Panc1 (cell line): ENCODE data around the gene SLC38A5. TPM values are rescaled to one million over a fixed set of nuclear protein-coding genes. Genes with fewer than 3 reads are reported as not detected.

Source experiments
- ATAC-seq: fragments of 200-7000 bp; cut with Tn5 transposase; 2 replicates; pipeline ENCODE4 v1.9.1; 2020; ENCODE audit warnings: mild to moderate bottlenecking, moderate library complexity
- BruUV-seq: library from RNA; stranded (reverse); fragments of 400-500 nt; replicated peaks from 2 replicates; lab custom pipeline; 2021; lab: Mats Ljungman, UMichigan
- CTCF ChIA-PET: fragments of 300-600 bp; sonication (Branson Sonifier 250); formaldehyde crosslinking; loops from one replicate; lab custom pipeline; 2022; ENCODE audit warnings: antibody characterized with exemption; lab: Charles Lee
- POLR2A ChIA-PET: fragments of 300-600 bp; sonication (Branson Sonifier 250); formaldehyde crosslinking; loops from one replicate; lab custom pipeline; 2022; ENCODE audit warnings: antibody characterized with exemption; lab: Charles Lee
- DNase-seq: peaks from one replicate; pipeline ENCODE4 v3.0.0-alpha.2; 2010; ENCODE audit warnings: low read depth, low spot score
- H3K27ac ChIP-seq: 2 replicates; pipeline ENCODE4 v1.5.1; 2011; ENCODE audit warnings: mild to moderate bottlenecking, low read length, inconsistent platforms
- H3K27me3 ChIP-seq: fragments of 200-500 bp; sonication (Bioruptor generic); 2 replicates; pipeline ENCODE4 v1.6.0; 2014; ENCODE audit warnings: low read length, inconsistent platforms; ENCODE audit not compliant: control insufficient read depth, insufficient read depth
- H3K36me3 ChIP-seq: fragments of 200-500 bp; sonication (Bioruptor generic); 2 replicates; pipeline ENCODE4 v1.5.1; 2014; ENCODE audit warnings: inconsistent platforms, mild to moderate bottlenecking, low read length, moderate library complexity; ENCODE audit not compliant: control insufficient read depth, insufficient read depth
- H3K4me1 ChIP-seq: 2 replicates; pipeline ENCODE4 v1.5.1; 2011; ENCODE audit warnings: inconsistent platforms, mild to moderate bottlenecking, low read length, moderate library complexity; ENCODE audit not compliant: control insufficient read depth, insufficient read depth
- H3K4me3 ChIP-seq, 2 experiments: 2 replicates each; pipeline ENCODE4 v1.5.1; 2011 to 2012; ENCODE audit warnings: low read depth in 2 of 2, low read length in 2 of 2, mild to moderate bottlenecking in 2 of 2, inconsistent platforms in 1 of 2, moderate library complexity in 1 of 2
- H3K9me3 ChIP-seq: fragments of 200-500 bp; sonication (Bioruptor generic); 2 replicates; pipeline ENCODE4 v1.5.1; 2014; ENCODE audit warnings: low read depth, mild to moderate bottlenecking, inconsistent platforms, low read length, moderate library complexity; ENCODE audit not compliant: control insufficient read depth, insufficient read depth
- POLR2AphosphoS5 ChIP-seq: IDR thresholded peaks from 2 replicates; pipeline ENCODE4 v1.6.1; 2012; ENCODE audit warnings: mild to moderate bottlenecking, low read depth, low read length, moderate library complexity
- SIN3A ChIP-seq: IDR thresholded peaks from 2 replicates; pipeline ENCODE4 v1.6.1; 2012; ENCODE audit warnings: low read depth, mild to moderate bottlenecking, low read length, moderate library complexity, borderline replicate concordance; ENCODE audit not compliant: insufficient read depth
- TCF7L2 ChIP-seq: IDR thresholded peaks from 2 replicates; pipeline ENCODE4 v1.6.1; 2011; ENCODE audit warnings: mild to moderate bottlenecking, low read depth, low read length, inconsistent platforms
- in situ Hi-C: cut with HindIII; loops from 2 replicates; pipeline ENCODE4 v1.10.0; 2016; ENCODE audit warnings: low sequenced_read_pairs, low pct_unique_long_range_greater_than_20kb
- intact Hi-C: fragments of 100-400 bp; cut with micrococcal nuclease; formaldehyde crosslinking; loops from one replicate; pipeline ENCODE4 v1.10.0; 2022; ENCODE audit not compliant: unreplicated experiment
- total RNA-seq: library from RNA; stranded (reverse); gene quantifications from one replicate; pipeline ENCODE4 v1.2.1, GENCODE V29; 2021; ENCODE audit not compliant: unreplicated experiment
- TF ChIP-seq, protein P1 (sequence below), 2 experiments: IDR thresholded peaks; 2 replicates each; pipeline ENCODE4 v1.6.1; 2011 to 2012; ENCODE audit warnings: low read depth in 2 of 2, control low read depth in 1 of 2, low read length in 1 of 2, mild to moderate bottlenecking in 1 of 2, moderate library complexity in 1 of 2; ENCODE audit not compliant: insufficient read depth in 1 of 2
- TF ChIP-seq, protein P2 (sequence below): fragments of 450-650 bp; IDR thresholded peaks from 2 replicates; pipeline ENCODE4 v1.5.1; 2017; ENCODE audit warnings: mild to moderate bottlenecking

Gene SLC38A5
- total RNA-seq, 1 experiment from 2014 or later, result 1.1 TPM

DNA sequence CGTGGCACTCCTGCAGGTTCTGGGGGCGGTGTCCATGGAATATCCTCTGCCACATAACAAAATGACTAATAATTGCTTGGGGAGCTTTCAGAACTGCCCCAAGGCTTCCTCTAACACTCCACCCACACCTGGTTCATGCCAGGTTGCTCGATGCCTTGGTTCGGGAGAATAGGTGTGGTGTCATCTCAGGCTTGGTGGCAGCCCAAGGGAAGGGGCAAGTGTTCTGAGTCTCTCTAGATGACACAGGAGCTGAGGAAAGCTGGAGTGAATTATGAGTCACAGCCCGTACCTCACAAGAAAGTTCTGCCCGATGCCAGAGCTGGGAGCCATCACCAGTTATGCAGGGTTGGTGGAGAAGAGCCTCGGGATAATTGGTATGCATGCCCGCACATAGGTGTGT, 20.6 kb upstream of the SLC38A5 start:
- H3K27ac ChIP-seq, result no peak overlapping the region
- H3K9me3 ChIP-seq, result no peaks in the 10 kb centered on the region
- TF ChIP-seq, protein P1, sequence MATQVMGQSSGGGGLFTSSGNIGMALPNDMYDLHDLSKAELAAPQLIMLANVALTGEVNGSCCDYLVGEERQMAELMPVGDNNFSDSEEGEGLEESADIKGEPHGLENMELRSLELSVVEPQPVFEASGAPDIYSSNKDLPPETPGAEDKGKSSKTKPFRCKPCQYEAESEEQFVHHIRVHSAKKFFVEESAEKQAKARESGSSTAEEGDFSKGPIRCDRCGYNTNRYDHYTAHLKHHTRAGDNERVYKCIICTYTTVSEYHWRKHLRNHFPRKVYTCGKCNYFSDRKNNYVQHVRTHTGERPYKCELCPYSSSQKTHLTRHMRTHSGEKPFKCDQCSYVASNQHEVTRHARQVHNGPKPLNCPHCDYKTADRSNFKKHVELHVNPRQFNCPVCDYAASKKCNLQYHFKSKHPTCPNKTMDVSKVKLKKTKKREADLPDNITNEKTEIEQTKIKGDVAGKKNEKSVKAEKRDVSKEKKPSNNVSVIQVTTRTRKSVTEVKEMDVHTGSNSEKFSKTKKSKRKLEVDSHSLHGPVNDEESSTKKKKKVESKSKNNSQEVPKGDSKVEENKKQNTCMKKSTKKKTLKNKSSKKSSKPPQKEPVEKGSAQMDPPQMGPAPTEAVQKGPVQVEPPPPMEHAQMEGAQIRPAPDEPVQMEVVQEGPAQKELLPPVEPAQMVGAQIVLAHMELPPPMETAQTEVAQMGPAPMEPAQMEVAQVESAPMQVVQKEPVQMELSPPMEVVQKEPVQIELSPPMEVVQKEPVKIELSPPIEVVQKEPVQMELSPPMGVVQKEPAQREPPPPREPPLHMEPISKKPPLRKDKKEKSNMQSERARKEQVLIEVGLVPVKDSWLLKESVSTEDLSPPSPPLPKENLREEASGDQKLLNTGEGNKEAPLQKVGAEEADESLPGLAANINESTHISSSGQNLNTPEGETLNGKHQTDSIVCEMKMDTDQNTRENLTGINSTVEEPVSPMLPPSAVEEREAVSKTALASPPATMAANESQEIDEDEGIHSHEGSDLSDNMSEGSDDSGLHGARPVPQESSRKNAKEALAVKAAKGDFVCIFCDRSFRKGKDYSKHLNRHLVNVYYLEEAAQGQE (IDR thresholded peaks at IDR 0.05; ENCODE audit: insufficient read depth in 1 of 2, low read depth in 2 of 2, low read length in 1 of 2), result no peak
- TF ChIP-seq, protein P2, sequence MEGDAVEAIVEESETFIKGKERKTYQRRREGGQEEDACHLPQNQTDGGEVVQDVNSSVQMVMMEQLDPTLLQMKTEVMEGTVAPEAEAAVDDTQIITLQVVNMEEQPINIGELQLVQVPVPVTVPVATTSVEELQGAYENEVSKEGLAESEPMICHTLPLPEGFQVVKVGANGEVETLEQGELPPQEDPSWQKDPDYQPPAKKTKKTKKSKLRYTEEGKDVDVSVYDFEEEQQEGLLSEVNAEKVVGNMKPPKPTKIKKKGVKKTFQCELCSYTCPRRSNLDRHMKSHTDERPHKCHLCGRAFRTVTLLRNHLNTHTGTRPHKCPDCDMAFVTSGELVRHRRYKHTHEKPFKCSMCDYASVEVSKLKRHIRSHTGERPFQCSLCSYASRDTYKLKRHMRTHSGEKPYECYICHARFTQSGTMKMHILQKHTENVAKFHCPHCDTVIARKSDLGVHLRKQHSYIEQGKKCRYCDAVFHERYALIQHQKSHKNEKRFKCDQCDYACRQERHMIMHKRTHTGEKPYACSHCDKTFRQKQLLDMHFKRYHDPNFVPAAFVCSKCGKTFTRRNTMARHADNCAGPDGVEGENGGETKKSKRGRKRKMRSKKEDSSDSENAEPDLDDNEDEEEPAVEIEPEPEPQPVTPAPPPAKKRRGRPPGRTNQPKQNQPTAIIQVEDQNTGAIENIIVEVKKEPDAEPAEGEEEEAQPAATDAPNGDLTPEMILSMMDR, result no peak
- TF ChIP-seq POLR2AphosphoS5, result no peak
- no peak for TF ChIP-seq TCF7L2
- no peak for TF ChIP-seq SIN3A
- H3K4me3 ChIP-seq, result no peak overlapping the region
- CTCF ChIA-PET, result no interaction called here
- no peak for ATAC-seq
- H3K4me1 ChIP-seq, result no peaks in the 10 kb centered on the region
- intact Hi-C loops, result no loop called here
- POLR2A ChIA-PET, result no interaction called here
- H3K36me3 ChIP-seq, result no peaks in the 10 kb centered on the region
- no TSS peak for BruUV-seq
- in situ Hi-C loops, result no loop called here
- H3K27me3 ChIP-seq, result no peaks in the 10 kb centered on the region
- no peak for DNase-seq

- ATAC-seq (no peak), DNase-seq (no peak)
- Histone ChIP-seq H3K9me3 (no peaks in the 10 kb centered on the region), H3K27ac (no peak overlapping the region), H3K4me1 (no peaks in the 10 kb centered on the region), H3K4me3 (no peak overlapping the region), H3K27me3 (no peaks in the 10 kb centered on the region), H3K36me3 (no peaks in the 10 kb centered on the region)
- ChIA-PET POLR2A (no interaction called here), CTCF (no interaction called here)
- TF ChIP-seq, protein P2, result no peak
- TF ChIP-seq SIN3A, result no peak
- no peak for TF ChIP-seq POLR2AphosphoS5
- in situ Hi-C loops (no loop called here), intact Hi-C loops (no loop called here)
- BruUV-seq, result no TSS peak
Observed at GRCh38 chrX:48489892-48490291, 19.8 kb upstream of the SLC38A5 start.

DNA sequence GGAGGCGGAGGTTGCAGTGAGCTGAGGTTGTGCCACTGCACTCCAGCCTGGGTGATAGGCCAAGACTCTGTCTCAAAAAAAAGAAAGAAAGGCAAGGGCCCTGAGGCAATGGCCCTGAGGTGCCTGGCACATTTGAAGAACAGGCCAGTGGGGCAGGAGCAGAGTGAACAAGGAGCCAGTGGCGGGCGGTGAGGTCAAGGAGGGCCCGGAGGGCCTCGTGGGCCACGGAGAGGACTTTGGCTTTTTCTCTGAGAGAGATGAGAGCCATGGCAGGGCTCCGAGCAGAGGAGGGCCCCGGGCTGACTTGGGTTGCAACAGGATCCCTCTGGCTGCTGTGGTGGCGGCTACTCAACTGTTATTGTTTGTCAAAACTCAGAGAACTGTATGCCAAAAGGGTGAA, 19.2 kb upstream of the SLC38A5 start:
- H3K27me3 ChIP-seq, result no peaks in the 10 kb centered on the region
- ATAC-seq (no peak), DNase-seq (no peak)
- no TSS peak for BruUV-seq
- ChIA-PET POLR2A (no interaction called here), CTCF (no interaction called here)
- H3K36me3 ChIP-seq, result no peaks in the 10 kb centered on the region
- no peak overlapping the region for H3K27ac ChIP-seq
- intact Hi-C loops (no loop called here), in situ Hi-C loops (no loop called here)
- no peak overlapping the region for H3K4me3 ChIP-seq
- no peaks in the 10 kb centered on the region for H3K4me1 ChIP-seq
- no peak for TF ChIP-seq POLR2AphosphoS5
- TF ChIP-seq, protein P2, result no peak
- TF ChIP-seq, protein P1 (IDR thresholded peaks at IDR 0.05; ENCODE audit: insufficient read depth in 1 of 2, low read depth in 2 of 2, low read length in 1 of 2), result no peak
- TF ChIP-seq SIN3A, result no peak
- no peak for TF ChIP-seq TCF7L2
- H3K9me3 ChIP-seq, result no peaks in the 10 kb centered on the region
